Spleen (tissue), 11 donors: Measurements from ENCODE around the gene SEMA5B. TPM values are rescaled to one million over a fixed set of nuclear protein-coding genes. Genes with fewer than 3 reads are reported as not detected.

Source experiments
- DNase-seq: peaks from one replicate; pipeline ENCODE4 v3.0.0-alpha.2; 2020
- H3K27ac ChIP-seq, 8 donors: fragments of 200-600 bp; sonication (generic) in 7 of 8; 1 replicate in 4 of 8; 2 replicates in 4 of 8; pipeline versions ENCODE4 v1.5.0 to v1.8.0; 2016 to 2021; ENCODE audit warnings: inconsistent platforms in 4 of 8, mild to moderate bottlenecking in 4 of 8, moderate library complexity in 1 of 8
- H3K27me3 ChIP-seq, 7 donors: fragments of 200-600 bp; sonication (generic) in 6 of 7; replicated peaks in 1 of 7; 1 replicate in 4 of 7; 2 replicates in 3 of 7; pipeline versions ENCODE4 v1.5.0 to v1.8.0; 2016 to 2021; ENCODE audit warnings: inconsistent platforms in 3 of 7, mild to moderate bottlenecking in 1 of 7
- H3K36me3 ChIP-seq, 6 donors: fragments of 200-600 bp; sonication (generic) in 5 of 6; 1 replicate in 4 of 6; 2 replicates in 2 of 6; pipeline versions ENCODE4 v1.5.0 to v1.8.0; 2016 to 2021; ENCODE audit warnings: inconsistent platforms in 2 of 6
- H3K4me1 ChIP-seq, 6 donors: fragments of 200-600 bp; sonication (generic) in 5 of 6; 1 replicate in 3 of 6; 2 replicates in 3 of 6; pipeline versions ENCODE4 v1.5.0 to v1.8.0; 2016 to 2021; ENCODE audit warnings: inconsistent platforms in 3 of 6
- H3K4me3 ChIP-seq, 8 donors: fragments of 200-600 bp; sonication (generic) in 7 of 8; 1 replicate in 4 of 8; 2 replicates in 4 of 8; pipeline versions ENCODE4 v1.5.0 to v1.8.0; 2016 to 2021; ENCODE audit warnings: inconsistent platforms in 4 of 8, mild to moderate bottlenecking in 4 of 8, moderate library complexity in 2 of 8
- H3K9me3 ChIP-seq, 8 donors: fragments of 200-600 bp; sonication (generic) in 7 of 8; 1 replicate in 4 of 8; 2 replicates in 4 of 8; pipeline versions ENCODE4 v1.5.0 to v1.8.0; 2016 to 2021; ENCODE audit warnings: inconsistent platforms in 4 of 8
- CTCF ChIP-seq, 11 experiments: fragments of 200-600 bp in 7 of 11; fragments of 450-650 bp in 4 of 11; sonication (generic) in 4 of 11; IDR thresholded peaks in 8 of 11; conservative IDR thresholded peaks in 3 of 11; 1 replicate in 7 of 11; 2 replicates in 4 of 11; pipeline versions ENCODE4 v1.4.0 to v1.8.0; 2016 to 2021; ENCODE audit warnings: antibody characterized with exemption in 11 of 11, inconsistent platforms in 4 of 11, mild to moderate bottlenecking in 1 of 11
- POLR2A ChIP-seq, 3 donors: fragments of 450-650 bp; IDR thresholded peaks; one replicate each; pipeline ENCODE4 v1.5.1; 2017; ENCODE audit warnings: antibody characterized with exemption in 3 of 3, mild to moderate bottlenecking in 1 of 3
- POLR2AphosphoS5 ChIP-seq, 3 donors: sonication (generic); formaldehyde crosslinking; IDR thresholded peaks; one replicate each; pipeline ENCODE4 v1.5.1; 2017; ENCODE audit warnings: antibody characterized with exemption in 3 of 3
- WGBS, 5 donors: extraction: QIAGEN DNeasy Blood & Tissue Kit in 3 of 5; methylation state at CpG; one replicate each; pipeline versions ENCODE4 v1.1.5 to v1.1.7; 2013 to 2018; 5-methylcytosine and 5-hydroxymethylcytosine counted together
- intact Hi-C: fragments of 100-400 bp; cut with DNase I; formaldehyde crosslinking; loops from one replicate; pipeline ENCODE4 v1.15.0; 2023; ENCODE audit warnings: low total_unique reads
- polyA plus RNA-seq, 3 donors: library from polyadenylated mRNA; stranded (reverse); fragments of 200-250 nt; gene quantifications; one replicate each; pipeline ENCODE4 v1.2.1, GENCODE V29; 2013
- total RNA-seq, 7 donors: library from RNA; depleted of rRNA in 3 of 7; stranded (reverse); fragments of >200 nt in 3 of 7; fragmentation: NEBNext Ultra II Directional in 4 of 7; extraction: Animal tissue kit (Norgen Biotek cat#: 25700) in 4 of 7; gene quantifications; one replicate each; pipeline versions ENCODE4 v1.1.0 to v1.2.1, GENCODE V29; 2016 to 2021
- donor health status: healthy with polysubstance abuse.
- donor health status: DM: no; HTN: no; CAD: no; lungs with moderate emphysema.
- donor health status: DM: no; HTN: no; CAD: no.
- donor health status: Bipolar disorder and iron deficiency.
- donor health status: healthy.
- donor health status: DM: no; HTN: no; CAD: no.
- donor health status: DM: yes; HTN: yes; CAD: no.

SEMA5B gene
- total and polyA plus RNA-seq, 10 donors = 0.09 to 0.63 (median 0.41) TPM; not detected in 3

- no peaks in the 10 kb centered on the region for H3K36me3 ChIP-seq
- H3K9me3 ChIP-seq = no peaks in the 10 kb centered on the region
- TF ChIP-seq POLR2AphosphoS5 (IDR thresholded peaks at IDR 0.05) (no peak), POLR2A (IDR thresholded peaks at IDR 0.05) (no peak), CTCF (IDR thresholded peaks at IDR 0.05 in 8 of 11, conservative IDR thresholded peaks at IDR 0.05 in 3 of 11) (no peak)
- H3K27ac ChIP-seq = no peak overlapping the region
- peaks cover 0 to 2% (median 0%) of the 10 kb centered on the region in 6 donors for H3K4me1 ChIP-seq
- WGBS, 5 donors = 73 to 83% (median 82%) methylated on average over 3 to 4 of the region's 4 CpGs
- no peak overlapping the region for H3K4me3 ChIP-seq
- intact Hi-C loops = no loop called here
- peaks cover 0 to 68% (median 0%) of the 10 kb centered on the region in 7 donors for H3K27me3 ChIP-seq
- no peak for DNase-seq
These were observed 37.5 kb downstream of the SEMA5B start for GRCh38 chr3:122989856-122990575.

GRCh38 chr3:122988508-122988907 lies 39.1 kb downstream of the SEMA5B start:
- no peak for DNase-seq
- H3K36me3 ChIP-seq = no peaks in the 10 kb centered on the region
- no peak overlapping the region for H3K27ac ChIP-seq
- no peaks in the 10 kb centered on the region for H3K9me3 ChIP-seq
- TF ChIP-seq POLR2A (IDR thresholded peaks at IDR 0.05) (no peak), CTCF (IDR thresholded peaks at IDR 0.05 in 8 of 11, conservative IDR thresholded peaks at IDR 0.05 in 3 of 11) (no peak), POLR2AphosphoS5 (IDR thresholded peaks at IDR 0.05) (no peak)
- H3K4me3 ChIP-seq = no peak overlapping the region
- intact Hi-C loops = no loop called here
- peaks cover 0 to 57% (median 0%) of the 10 kb centered on the region in 7 donors for H3K27me3 ChIP-seq
- 43 to 73% (median 65%) methylated on average over 5 of the region's 5 CpGs for WGBS, 5 donors
- peaks cover 0 to 9% (median 0%) of the 10 kb centered on the region in 6 donors for H3K4me1 ChIP-seq

DNA sequence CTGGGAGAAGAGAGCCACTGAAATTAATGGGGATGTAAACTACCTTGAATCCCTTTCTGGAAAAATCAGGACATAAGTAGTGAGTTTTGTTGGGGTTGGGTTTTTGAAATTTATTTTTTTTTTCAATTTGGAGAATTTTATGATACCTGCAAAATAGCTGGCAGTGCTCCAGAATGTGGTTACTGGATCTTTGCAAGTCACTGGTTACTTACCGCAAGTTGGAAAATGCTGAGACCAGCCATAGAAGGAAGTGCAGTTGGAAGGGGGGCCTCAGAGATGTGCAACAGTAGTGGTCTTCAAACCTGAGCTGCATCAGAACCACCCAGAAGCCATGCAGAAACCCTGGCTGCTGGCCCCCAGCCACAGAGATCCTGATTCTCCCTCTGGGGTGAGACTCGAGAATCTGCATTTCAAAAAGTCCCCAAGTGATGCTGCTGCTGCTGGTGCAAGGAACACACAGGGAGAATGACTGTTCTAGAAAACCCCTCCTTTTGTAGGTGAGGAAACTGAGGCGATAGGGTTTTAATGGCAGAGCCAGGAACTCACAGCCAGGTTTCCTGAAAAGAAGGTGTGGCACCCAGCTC lies 39.7 kb downstream of the SEMA5B start:
- no peaks in the 10 kb centered on the region for H3K9me3 ChIP-seq

More for the DNA sequence above, 39.7 kb downstream of the SEMA5B start:
- TF ChIP-seq POLR2AphosphoS5 (IDR thresholded peaks at IDR 0.05) (no peak), CTCF (IDR thresholded peaks at IDR 0.05 in 8 of 11, conservative IDR thresholded peaks at IDR 0.05 in 3 of 11) (no peak), POLR2A (IDR thresholded peaks at IDR 0.05) (no peak)
- Histone ChIP-seq H3K4me3 (no peak overlapping the region), H3K36me3 (no peaks in the 10 kb centered on the region), H3K4me1 (peaks cover 0 to 9% (median 0%) of the 10 kb centered on the region in 6 donors), H3K27me3 (peaks cover 0 to 50% (median 0%) of the 10 kb centered on the region in 7 donors), H3K27ac (no peak overlapping the region)
- intact Hi-C loops = no loop called here
- no peak for DNase-seq
- 30 to 62% (median 47%) methylated on average over 2 to 3 of the region's 3 CpGs for WGBS, 5 donors
